WTC11 (cell line): ENCODE results near the gene SLC9A9. TPM values are rescaled to one million over a fixed set of nuclear protein-coding genes. Genes with fewer than 3 reads are reported as not detected.

ENCODE experiments used
- ATAC-seq: fragments of 200-7000 bp; cut with Tn5 transposase; 2 replicates; pipeline ENCODE4 v1.10.0; 2021; ENCODE audit warnings: mild to moderate bottlenecking, moderate library complexity
- CTCF ChIA-PET: fragments of 300-600 bp; sonication (Branson Sonifier 250); formaldehyde crosslinking; loops from one replicate; lab custom pipeline; 2021; ENCODE audit warnings: antibody characterized with exemption; lab: Charles Lee
- POLR2A ChIA-PET: fragments of 350-600 bp; sonication (Branson Sonifier 250); formaldehyde crosslinking; loops from one replicate; lab custom pipeline; 2021; ENCODE audit warnings: antibody characterized with exemption; lab: Charles Lee
- DNase-seq: peaks from one replicate; pipeline ENCODE4 v3.0.0; 2021; ENCODE audit warnings: low spot score
- H3K27ac Mint-ChIP-seq: 2 replicates; pipeline ENCODE4 v1.8.0; 2021; ENCODE audit warnings: mixed read lengths
- H3K27me3 Mint-ChIP-seq: 2 replicates; pipeline ENCODE4 v1.8.0; 2021; ENCODE audit warnings: low read depth, mild to moderate bottlenecking, moderate library complexity, mixed read lengths
- H3K36me3 Mint-ChIP-seq: 2 replicates; pipeline ENCODE4 v1.8.0; 2021; ENCODE audit warnings: mixed read lengths
- H3K4me1 Mint-ChIP-seq: 2 replicates; pipeline ENCODE4 v1.8.0; 2022; ENCODE audit warnings: mixed read lengths
- H3K4me3 Mint-ChIP-seq: 2 replicates; pipeline ENCODE4 v1.8.0; 2021; ENCODE audit warnings: mild to moderate bottlenecking, moderate library complexity, mixed read lengths
- H3K9me3 Mint-ChIP-seq: 2 replicates; pipeline ENCODE4 v1.8.0; 2021; ENCODE audit warnings: mixed read lengths
- ATF1 ChIP-seq: sonication (generic); formaldehyde crosslinking; IDR thresholded peaks from 2 replicates; pipeline ENCODE4 v1.8.1; 2023; ENCODE audit warnings: mild to moderate bottlenecking, moderate library complexity, missing genetic modification reagents
- ATF3 ChIP-seq: sonication (generic); formaldehyde crosslinking; conservative IDR thresholded peaks from 2 replicates; pipeline ENCODE4 v1.8.1; 2022; ENCODE audit warnings: mild to moderate bottlenecking, missing genetic modification reagents
- CREM ChIP-seq: sonication (generic); formaldehyde crosslinking; IDR thresholded peaks from 2 replicates; pipeline ENCODE4 v1.8.1; 2022; ENCODE audit warnings: mild to moderate bottlenecking, missing genetic modification reagents, moderate library complexity
- ETV6 ChIP-seq: sonication (generic); formaldehyde crosslinking; IDR thresholded peaks from 2 replicates; pipeline ENCODE4 v1.8.1; 2022; ENCODE audit warnings: mild to moderate bottlenecking, missing genetic modification reagents
- JUN ChIP-seq: sonication (generic); formaldehyde crosslinking; IDR thresholded peaks from 2 replicates; pipeline ENCODE4 v1.8.0; 2023; ENCODE audit warnings: mild to moderate bottlenecking, missing genetic modification reagents
- MXD4 ChIP-seq: fragments of 250-450 bp; sonication (Bioruptor Pico); IDR thresholded peaks from 2 replicates; pipeline ENCODE4 v1.8.0; 2021; ENCODE audit warnings: mild to moderate bottlenecking, moderate library complexity, borderline replicate concordance
- NFYB ChIP-seq: sonication (generic); formaldehyde crosslinking; conservative IDR thresholded peaks from 2 replicates; pipeline ENCODE4 v1.8.0; 2022; ENCODE audit warnings: low read depth, missing genetic modification reagents
- NR2C2 ChIP-seq: sonication (generic); formaldehyde crosslinking; IDR thresholded peaks from 2 replicates; pipeline ENCODE4 v1.8.0; 2022; ENCODE audit warnings: mild to moderate bottlenecking, missing genetic modification reagents
- OVOL2 ChIP-seq: fragments of 250-450 bp; sonication (Bioruptor Pico); IDR thresholded peaks from 2 replicates; pipeline ENCODE4 v1.9.0; 2021; ENCODE audit warnings: mild to moderate bottlenecking, borderline replicate concordance
- PRRX2 ChIP-seq: fragments of 250-450 bp; sonication (Bioruptor Pico); IDR thresholded peaks from 2 replicates; pipeline ENCODE4 v1.8.0; 2021; ENCODE audit warnings: mild to moderate bottlenecking
- SMAD4 ChIP-seq: sonication (generic); formaldehyde crosslinking; IDR thresholded peaks from 2 replicates; pipeline ENCODE4 v1.8.0; 2022; ENCODE audit warnings: mild to moderate bottlenecking, missing genetic modification reagents
- ZNF423 ChIP-seq: fragments of 250-450 bp; sonication (Bioruptor Pico); IDR thresholded peaks from 2 replicates; pipeline ENCODE4 v2.1.2; 2022; ENCODE audit warnings: mild to moderate bottlenecking, moderate library complexity
- ZNF671 ChIP-seq: fragments of 250-450 bp; sonication (Bioruptor Pico); IDR thresholded peaks from 2 replicates; pipeline ENCODE4 v1.8.0; 2021; ENCODE audit warnings: mild to moderate bottlenecking
- total RNA-seq: library from RNA; stranded (reverse); gene quantifications from 3 replicates; pipeline ENCODE4 v1.2.3, GENCODE V29; 2021
- TF ChIP-seq, protein P1 (sequence below): sonication (generic); formaldehyde crosslinking; IDR thresholded peaks from 2 replicates; pipeline ENCODE4 v1.8.0; 2022; ENCODE audit warnings: mild to moderate bottlenecking, missing genetic modification reagents
- TF ChIP-seq, protein P2 (sequence below): sonication (generic); formaldehyde crosslinking; IDR thresholded peaks from 2 replicates; pipeline ENCODE4 v1.8.0; 2023; ENCODE audit warnings: missing genetic modification reagents, mild to moderate bottlenecking, borderline replicate concordance
- TF ChIP-seq, protein P3 (sequence below): sonication (generic); formaldehyde crosslinking; IDR thresholded peaks from 2 replicates; pipeline ENCODE4 v1.8.1; 2023; ENCODE audit warnings: mild to moderate bottlenecking, missing genetic modification reagents, moderate library complexity
- TF ChIP-seq, protein P4 (sequence below): fragments of 250-450 bp; sonication (Bioruptor Pico); IDR thresholded peaks from 2 replicates; pipeline ENCODE4 v1.8.0; 2021; ENCODE audit warnings: mild to moderate bottlenecking
- TF ChIP-seq, protein P5 (sequence below): sonication (generic); formaldehyde crosslinking; IDR thresholded peaks from 2 replicates; pipeline ENCODE4 v1.8.0; 2022; ENCODE audit warnings: mild to moderate bottlenecking, missing genetic modification reagents
- TF ChIP-seq, protein P6 (sequence below): sonication (generic); formaldehyde crosslinking; IDR thresholded peaks from 2 replicates; pipeline ENCODE4 v1.8.0; 2022; ENCODE audit warnings: mild to moderate bottlenecking, missing genetic modification reagents

The SLC9A9 gene
- total RNA-seq, 1 experiment from 2014 or later, result 1.2 TPM

GRCh38 chr3:143652118-143652517 lies 196.2 kb downstream of the SLC9A9 start:
- no peak overlapping the region for H3K4me3 Mint-ChIP-seq
- no peaks in the 10 kb centered on the region for H3K9me3 Mint-ChIP-seq
- no peak overlapping the region for H3K27ac Mint-ChIP-seq
- no peak for ATAC-seq
- CTCF ChIA-PET, result interaction anchor here (1.9 kb wide), 1 partner anchor 22 kb away, joined by 9 read pairs; no protein-coding TSS in a partner anchor
- TF ChIP-seq MXD4 (CRISPR knock-in tag), result no peak
- TF ChIP-seq NR2C2 (CRISPR knock-in tag), result no peak
- TF ChIP-seq PRRX2 (CRISPR knock-in tag), result no peak
- TF ChIP-seq, protein P1, sequence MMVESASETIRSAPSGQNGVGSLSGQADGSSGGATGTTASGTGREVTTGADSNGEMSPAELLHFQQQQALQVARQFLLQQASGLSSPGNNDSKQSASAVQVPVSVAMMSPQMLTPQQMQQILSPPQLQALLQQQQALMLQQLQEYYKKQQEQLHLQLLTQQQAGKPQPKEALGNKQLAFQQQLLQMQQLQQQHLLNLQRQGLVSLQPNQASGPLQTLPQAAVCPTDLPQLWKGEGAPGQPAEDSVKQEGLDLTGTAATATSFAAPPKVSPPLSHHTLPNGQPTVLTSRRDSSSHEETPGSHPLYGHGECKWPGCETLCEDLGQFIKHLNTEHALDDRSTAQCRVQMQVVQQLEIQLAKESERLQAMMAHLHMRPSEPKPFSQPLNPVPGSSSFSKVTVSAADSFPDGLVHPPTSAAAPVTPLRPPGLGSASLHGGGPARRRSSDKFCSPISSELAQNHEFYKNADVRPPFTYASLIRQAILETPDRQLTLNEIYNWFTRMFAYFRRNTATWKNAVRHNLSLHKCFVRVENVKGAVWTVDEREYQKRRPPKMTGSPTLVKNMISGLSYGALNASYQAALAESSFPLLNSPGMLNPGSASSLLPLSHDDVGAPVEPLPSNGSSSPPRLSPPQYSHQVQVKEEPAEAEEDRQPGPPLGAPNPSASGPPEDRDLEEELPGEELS (CRISPR knock-in tag), result no peak
- TF ChIP-seq NFYB, result no peak
- H3K36me3 Mint-ChIP-seq, result no peaks in the 10 kb centered on the region
- H3K4me1 Mint-ChIP-seq, result peaks cover 33% of the 10 kb centered on the region
- DNase-seq, result no peak
- POLR2A ChIA-PET, result no interaction called here
- H3K27me3 Mint-ChIP-seq, result no peaks in the 10 kb centered on the region

DNA sequence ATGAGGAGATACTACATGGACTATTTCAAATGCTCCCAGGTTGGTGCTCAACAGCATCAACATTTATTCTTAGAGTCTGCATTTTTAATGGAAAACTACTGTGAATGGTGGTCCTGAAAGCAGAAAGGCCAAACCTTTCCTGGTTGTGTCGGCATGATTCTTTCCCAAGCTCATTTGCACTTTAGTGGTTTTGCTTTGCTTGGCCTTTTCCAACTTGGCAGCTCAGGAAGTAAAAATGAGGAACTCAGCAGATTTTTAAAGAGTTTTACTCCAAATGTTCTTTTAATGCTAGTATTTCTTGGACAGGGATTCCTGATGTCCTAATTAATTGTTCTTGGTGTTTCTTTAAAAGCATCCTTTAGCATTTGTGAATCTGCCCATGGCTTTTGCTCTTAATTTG lies 197.4 kb downstream of the SLC9A9 start:
- ATAC-seq (no peak), DNase-seq (no peak)
- Mint-ChIP-seq H3K27me3 (no peaks in the 10 kb centered on the region), H3K4me3 (no peak overlapping the region), H3K9me3 (no peaks in the 10 kb centered on the region), H3K27ac (no peak overlapping the region), H3K36me3 (no peaks in the 10 kb centered on the region), H3K4me1 (peaks cover 20% of the 10 kb centered on the region)
- TF ChIP-seq, protein P2, sequence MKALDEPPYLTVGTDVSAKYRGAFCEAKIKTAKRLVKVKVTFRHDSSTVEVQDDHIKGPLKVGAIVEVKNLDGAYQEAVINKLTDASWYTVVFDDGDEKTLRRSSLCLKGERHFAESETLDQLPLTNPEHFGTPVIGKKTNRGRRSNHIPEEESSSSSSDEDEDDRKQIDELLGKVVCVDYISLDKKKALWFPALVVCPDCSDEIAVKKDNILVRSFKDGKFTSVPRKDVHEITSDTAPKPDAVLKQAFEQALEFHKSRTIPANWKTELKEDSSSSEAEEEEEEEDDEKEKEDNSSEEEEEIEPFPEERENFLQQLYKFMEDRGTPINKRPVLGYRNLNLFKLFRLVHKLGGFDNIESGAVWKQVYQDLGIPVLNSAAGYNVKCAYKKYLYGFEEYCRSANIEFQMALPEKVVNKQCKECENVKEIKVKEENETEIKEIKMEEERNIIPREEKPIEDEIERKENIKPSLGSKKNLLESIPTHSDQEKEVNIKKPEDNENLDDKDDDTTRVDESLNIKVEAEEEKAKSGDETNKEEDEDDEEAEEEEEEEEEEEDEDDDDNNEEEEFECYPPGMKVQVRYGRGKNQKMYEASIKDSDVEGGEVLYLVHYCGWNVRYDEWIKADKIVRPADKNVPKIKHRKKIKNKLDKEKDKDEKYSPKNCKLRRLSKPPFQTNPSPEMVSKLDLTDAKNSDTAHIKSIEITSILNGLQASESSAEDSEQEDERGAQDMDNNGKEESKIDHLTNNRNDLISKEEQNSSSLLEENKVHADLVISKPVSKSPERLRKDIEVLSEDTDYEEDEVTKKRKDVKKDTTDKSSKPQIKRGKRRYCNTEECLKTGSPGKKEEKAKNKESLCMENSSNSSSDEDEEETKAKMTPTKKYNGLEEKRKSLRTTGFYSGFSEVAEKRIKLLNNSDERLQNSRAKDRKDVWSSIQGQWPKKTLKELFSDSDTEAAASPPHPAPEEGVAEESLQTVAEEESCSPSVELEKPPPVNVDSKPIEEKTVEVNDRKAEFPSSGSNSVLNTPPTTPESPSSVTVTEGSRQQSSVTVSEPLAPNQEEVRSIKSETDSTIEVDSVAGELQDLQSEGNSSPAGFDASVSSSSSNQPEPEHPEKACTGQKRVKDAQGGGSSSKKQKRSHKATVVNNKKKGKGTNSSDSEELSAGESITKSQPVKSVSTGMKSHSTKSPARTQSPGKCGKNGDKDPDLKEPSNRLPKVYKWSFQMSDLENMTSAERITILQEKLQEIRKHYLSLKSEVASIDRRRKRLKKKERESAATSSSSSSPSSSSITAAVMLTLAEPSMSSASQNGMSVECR, result no peak
- TF ChIP-seq ETV6 (CRISPR knock-in tag), result no peak
- no peak for TF ChIP-seq JUN (CRISPR knock-in tag)
- TF ChIP-seq OVOL2, result no peak
- no peak for TF ChIP-seq CREM (CRISPR knock-in tag)
- TF ChIP-seq SMAD4 (CRISPR knock-in tag), result no peak
- no peak for TF ChIP-seq ATF3 (CRISPR knock-in tag)
- TF ChIP-seq, protein P3, sequence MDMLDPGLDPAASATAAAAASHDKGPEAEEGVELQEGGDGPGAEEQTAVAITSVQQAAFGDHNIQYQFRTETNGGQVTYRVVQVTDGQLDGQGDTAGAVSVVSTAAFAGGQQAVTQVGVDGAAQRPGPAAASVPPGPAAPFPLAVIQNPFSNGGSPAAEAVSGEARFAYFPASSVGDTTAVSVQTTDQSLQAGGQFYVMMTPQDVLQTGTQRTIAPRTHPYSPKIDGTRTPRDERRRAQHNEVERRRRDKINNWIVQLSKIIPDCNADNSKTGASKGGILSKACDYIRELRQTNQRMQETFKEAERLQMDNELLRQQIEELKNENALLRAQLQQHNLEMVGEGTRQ (CRISPR knock-in tag), result no peak
- TF ChIP-seq, protein P4, sequence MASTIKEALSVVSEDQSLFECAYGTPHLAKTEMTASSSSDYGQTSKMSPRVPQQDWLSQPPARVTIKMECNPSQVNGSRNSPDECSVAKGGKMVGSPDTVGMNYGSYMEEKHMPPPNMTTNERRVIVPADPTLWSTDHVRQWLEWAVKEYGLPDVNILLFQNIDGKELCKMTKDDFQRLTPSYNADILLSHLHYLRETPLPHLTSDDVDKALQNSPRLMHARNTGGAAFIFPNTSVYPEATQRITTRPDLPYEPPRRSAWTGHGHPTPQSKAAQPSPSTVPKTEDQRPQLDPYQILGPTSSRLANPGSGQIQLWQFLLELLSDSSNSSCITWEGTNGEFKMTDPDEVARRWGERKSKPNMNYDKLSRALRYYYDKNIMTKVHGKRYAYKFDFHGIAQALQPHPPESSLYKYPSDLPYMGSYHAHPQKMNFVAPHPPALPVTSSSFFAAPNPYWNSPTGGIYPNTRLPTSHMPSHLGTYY (CRISPR knock-in tag), result no peak
- TF ChIP-seq, protein P5, sequence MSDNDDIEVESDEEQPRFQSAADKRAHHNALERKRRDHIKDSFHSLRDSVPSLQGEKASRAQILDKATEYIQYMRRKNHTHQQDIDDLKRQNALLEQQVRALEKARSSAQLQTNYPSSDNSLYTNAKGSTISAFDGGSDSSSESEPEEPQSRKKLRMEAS (CRISPR knock-in tag), result no peak
- TF ChIP-seq ZNF423 (CRISPR knock-in tag), result no peak
- TF ChIP-seq, protein P6, sequence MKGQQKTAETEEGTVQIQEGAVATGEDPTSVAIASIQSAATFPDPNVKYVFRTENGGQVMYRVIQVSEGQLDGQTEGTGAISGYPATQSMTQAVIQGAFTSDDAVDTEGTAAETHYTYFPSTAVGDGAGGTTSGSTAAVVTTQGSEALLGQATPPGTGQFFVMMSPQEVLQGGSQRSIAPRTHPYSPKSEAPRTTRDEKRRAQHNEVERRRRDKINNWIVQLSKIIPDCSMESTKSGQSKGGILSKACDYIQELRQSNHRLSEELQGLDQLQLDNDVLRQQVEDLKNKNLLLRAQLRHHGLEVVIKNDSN, result no peak
- no peak for TF ChIP-seq ATF1 (CRISPR knock-in tag)
- no peak for TF ChIP-seq ZNF671 (CRISPR knock-in tag)
- ChIA-PET POLR2A (interaction anchor here (0.7 kb wide), 1 partner anchor 648 kb away, joined by 3 read pairs; no protein-coding TSS in a partner anchor), CTCF (interaction anchor here (0.6 to 1.5 kb wide), 2 partner anchors 24 to 198 kb away, joined by 4 to 6 read pairs; no protein-coding TSS in a partner anchor)
